H54 (cell line): ENCODE results near the gene SLC6A9.

Source experiments
- DNase-seq: peaks from one replicate; pipeline ENCODE4 v3.0.0; 2011; ENCODE audit warnings: low spot score, mixed read lengths; ENCODE audit not compliant: insufficient read length
- FAIRE-seq: peaks from 3 replicates; lab custom pipeline; 2011; peaks lifted over from hg19 to GRCh38; lab: Jason Lieb, UNC
- POLR2A ChIP-seq: IDR thresholded peaks from 2 replicates; pipeline ENCODE4 v1.6.1; 2011; ENCODE audit warnings: low read depth, mild to moderate bottlenecking, low read length

SLC6A9 gene

DNA sequence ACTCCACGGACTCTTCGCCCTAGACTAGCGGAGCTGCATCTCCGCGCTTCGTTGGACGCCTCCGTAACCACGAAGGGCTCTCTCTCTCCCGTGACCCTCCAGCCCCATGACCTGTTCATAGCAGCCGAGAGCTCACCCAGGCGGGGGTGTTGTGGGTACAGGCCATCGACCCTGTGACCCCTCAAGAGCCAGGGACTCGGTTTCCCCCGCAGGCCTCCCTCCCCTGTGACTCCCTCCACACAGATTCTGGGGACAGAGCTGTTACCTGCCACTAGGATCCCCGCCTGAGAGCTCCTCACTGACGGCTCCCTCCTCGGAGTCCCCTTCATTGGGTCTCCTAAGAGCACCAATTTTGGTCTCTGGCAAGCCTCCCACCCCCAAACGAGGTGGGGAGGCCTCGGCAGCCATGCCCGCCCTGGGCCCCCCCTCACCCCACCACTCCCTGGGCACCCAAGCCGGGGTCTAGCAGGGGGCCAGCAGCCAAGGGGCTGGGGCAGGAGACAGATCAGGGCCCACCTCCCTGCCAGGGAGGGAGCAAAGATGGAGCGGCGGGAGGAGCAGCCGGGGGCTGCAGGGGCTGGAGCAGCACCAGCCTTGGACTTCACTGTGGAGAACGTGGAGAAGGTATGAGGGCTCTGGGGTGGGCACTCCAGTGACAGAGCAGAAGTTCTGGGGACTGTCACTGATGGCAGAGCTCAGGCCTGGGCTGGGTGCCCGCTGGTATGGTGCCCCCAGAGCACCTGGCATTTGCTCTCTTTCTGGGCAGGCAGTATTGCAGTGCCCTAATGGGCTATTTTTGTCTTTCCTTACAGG is 84.0 kb downstream of the SLC6A9 start:
- DNase-seq (no peak), FAIRE-seq (no peak)

More for the DNA sequence above, 84.0 kb downstream of the SLC6A9 start:
- TF ChIP-seq POLR2A = no peak; the same call in 1 of the 2 replicates
